Measurements from ENCODE around the gene PPP4C.
"Not testable (repeated sequence)": the region's sequence is repeated elsewhere in the genome, so short reads cannot be mapped to it uniquely, and the experiment has no call there.

PPP4C gene

DNA sequence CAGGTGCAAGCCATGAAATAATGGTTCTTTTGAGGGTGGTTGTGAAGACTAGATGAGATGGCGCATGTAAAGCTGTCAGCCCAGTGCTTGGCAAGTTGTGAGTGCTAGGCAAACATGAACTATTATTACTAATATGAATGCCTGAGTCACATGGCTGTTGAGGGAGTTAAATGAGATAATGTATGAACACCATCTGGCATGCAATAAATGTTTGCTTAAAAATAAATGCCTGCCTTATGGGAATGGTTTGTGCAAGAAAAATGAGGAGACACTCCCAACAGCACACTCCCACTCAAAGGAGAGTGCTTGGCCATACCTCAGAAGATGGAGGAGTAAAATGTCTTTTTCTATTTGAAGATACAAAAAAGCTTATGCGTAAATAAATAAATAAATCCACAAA is 43.6 kb downstream of the PPP4C start:
- H3K4me3 ChIP-seq (ENCODE audit: low read depth, low read length): no peak overlapping the region
- TF ChIP-seq, protein P1, sequence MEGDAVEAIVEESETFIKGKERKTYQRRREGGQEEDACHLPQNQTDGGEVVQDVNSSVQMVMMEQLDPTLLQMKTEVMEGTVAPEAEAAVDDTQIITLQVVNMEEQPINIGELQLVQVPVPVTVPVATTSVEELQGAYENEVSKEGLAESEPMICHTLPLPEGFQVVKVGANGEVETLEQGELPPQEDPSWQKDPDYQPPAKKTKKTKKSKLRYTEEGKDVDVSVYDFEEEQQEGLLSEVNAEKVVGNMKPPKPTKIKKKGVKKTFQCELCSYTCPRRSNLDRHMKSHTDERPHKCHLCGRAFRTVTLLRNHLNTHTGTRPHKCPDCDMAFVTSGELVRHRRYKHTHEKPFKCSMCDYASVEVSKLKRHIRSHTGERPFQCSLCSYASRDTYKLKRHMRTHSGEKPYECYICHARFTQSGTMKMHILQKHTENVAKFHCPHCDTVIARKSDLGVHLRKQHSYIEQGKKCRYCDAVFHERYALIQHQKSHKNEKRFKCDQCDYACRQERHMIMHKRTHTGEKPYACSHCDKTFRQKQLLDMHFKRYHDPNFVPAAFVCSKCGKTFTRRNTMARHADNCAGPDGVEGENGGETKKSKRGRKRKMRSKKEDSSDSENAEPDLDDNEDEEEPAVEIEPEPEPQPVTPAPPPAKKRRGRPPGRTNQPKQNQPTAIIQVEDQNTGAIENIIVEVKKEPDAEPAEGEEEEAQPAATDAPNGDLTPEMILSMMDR (conservative IDR thresholded peaks at IDR 0.05; ENCODE audit: low read depth, low read length): no peak
- DNase-seq (ENCODE audit: low read depth): no peak

- TF ChIP-seq, protein P1 (conservative IDR thresholded peaks at IDR 0.05; ENCODE audit: low read depth, low read length): no peak
- no peak for DNase-seq (ENCODE audit: low read depth)
- H3K4me3 ChIP-seq (ENCODE audit: low read depth, low read length): no peak overlapping the region
Measured at GRCh38 chr16:30120340-30121105, 44.7 kb downstream of the PPP4C start.

- peak; percentile 75 for DNase-seq (ENCODE audit: low read depth)
- peak overlapping the region; percentile 75 for H3K4me3 ChIP-seq (ENCODE audit: low read depth, low read length)
- TF ChIP-seq, protein P1 (conservative IDR thresholded peaks at IDR 0.05; ENCODE audit: low read depth, low read length): no peak
Measured at GRCh38 chr16:30121741-30122571, 46.2 kb downstream of the PPP4C start.

DNA sequence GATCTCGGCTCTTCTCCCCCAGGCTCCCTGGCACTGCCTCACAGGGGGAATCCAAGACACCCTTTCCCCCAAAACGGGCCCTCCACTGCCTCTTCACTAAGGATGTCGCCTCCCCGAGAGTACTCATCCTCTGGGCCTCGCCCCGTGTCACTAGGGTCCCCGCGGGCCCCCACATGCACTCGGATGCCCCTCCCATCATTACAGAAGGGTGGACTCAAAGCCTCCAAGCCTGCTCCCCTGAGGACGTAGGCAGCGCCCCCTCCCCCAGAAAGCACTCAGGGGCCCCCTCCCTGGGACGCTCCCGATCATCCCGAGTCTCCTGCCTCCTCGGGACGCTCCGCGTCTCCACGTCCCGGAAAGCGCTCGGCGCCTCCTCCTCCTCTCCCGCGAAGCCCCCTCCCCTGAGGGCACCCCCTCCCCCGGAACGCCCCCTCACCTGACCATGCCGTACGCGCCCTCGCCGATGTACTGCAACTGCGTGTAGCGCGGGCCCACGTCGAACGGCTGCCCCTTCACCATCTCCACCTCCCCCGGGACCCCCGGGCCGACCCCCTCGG is 46.9 kb downstream of the PPP4C start:
- DNase-seq (ENCODE audit: low read depth): peak; percentile 15
- TF ChIP-seq, protein P1 (conservative IDR thresholded peaks at IDR 0.05; ENCODE audit: low read depth, low read length): no peak
- peak overlapping the region; percentile 75 for H3K4me3 ChIP-seq (ENCODE audit: low read depth, low read length)

- no peak for DNase-seq (ENCODE audit: low read depth)
- TF ChIP-seq, protein P1 (conservative IDR thresholded peaks at IDR 0.05; ENCODE audit: low read depth, low read length): no peak
- no peak overlapping the region for H3K4me3 ChIP-seq (ENCODE audit: low read depth, low read length)
Measured at GRCh38 chr16:30124985-30125379, 49.2 kb downstream of the PPP4C start.

- DNase-seq (ENCODE audit: low read depth); H3K4me3 ChIP-seq (ENCODE audit: low read depth, low read length): not testable (repeated sequence)
Measured at GRCh38 chr16:30125690-30126089, 49.9 kb downstream of the PPP4C start.

GRCh38 chr16:30127993-30128392 is 52.2 kb downstream of the PPP4C start:
- no peak overlapping the region for H3K4me3 ChIP-seq (ENCODE audit: low read depth, low read length)
- DNase-seq (ENCODE audit: low read depth): no peak
- TF ChIP-seq, protein P1 (conservative IDR thresholded peaks at IDR 0.05; ENCODE audit: low read depth, low read length): no peak

Data from choroid plexus epithelial cell (primary cell).